Ovary (tissue), 3 donors: Measurements from ENCODE around the gene NDST1.

ENCODE experiments used
- EP300 ChIP-seq: sonication (generic); formaldehyde crosslinking; IDR thresholded peaks from one replicate; pipeline ENCODE4 v1.6.1; 2017; ENCODE audit warnings: antibody characterized with exemption
- POLR2A ChIP-seq: fragments of 450-650 bp; IDR thresholded peaks from one replicate; pipeline ENCODE4 v1.6.1; 2017; ENCODE audit warnings: antibody characterized with exemption, mild to moderate bottlenecking, moderate library complexity
- TF ChIP-seq, protein P1 (sequence below), 3 donors: fragments of 450-650 bp in 2 of 3; fragments of 200-600 bp in 1 of 3; IDR thresholded peaks; one replicate each; pipeline versions ENCODE4 v1.5.1 to v1.8.0; 2016 to 2022; ENCODE audit warnings: antibody characterized with exemption in 3 of 3, mild to moderate bottlenecking in 1 of 3
- donor health status: DM: no; HTN: no; CAD: no.

DNA sequence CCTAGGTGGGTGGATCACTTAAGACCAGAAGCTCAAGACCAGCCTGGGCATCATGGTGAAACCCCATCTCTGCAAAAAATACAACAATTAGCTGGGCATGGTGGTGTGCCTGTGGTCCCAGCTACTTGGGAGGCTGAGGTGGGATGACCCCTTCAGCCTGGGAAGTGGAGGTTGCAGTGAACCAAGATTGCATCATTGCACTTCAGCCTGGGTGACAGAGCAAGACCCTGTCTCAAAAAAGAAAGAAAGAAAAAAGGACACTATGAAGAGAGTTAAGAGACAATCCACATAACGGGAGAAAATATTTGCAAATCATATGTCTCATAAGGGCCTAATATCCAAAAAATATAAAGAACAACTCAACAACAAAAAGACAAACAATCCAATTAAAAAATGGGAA lies 57.9 kb downstream of the NDST1 start:
- TF ChIP-seq EP300 (no peak), POLR2A (no peak)
- TF ChIP-seq, protein P1, sequence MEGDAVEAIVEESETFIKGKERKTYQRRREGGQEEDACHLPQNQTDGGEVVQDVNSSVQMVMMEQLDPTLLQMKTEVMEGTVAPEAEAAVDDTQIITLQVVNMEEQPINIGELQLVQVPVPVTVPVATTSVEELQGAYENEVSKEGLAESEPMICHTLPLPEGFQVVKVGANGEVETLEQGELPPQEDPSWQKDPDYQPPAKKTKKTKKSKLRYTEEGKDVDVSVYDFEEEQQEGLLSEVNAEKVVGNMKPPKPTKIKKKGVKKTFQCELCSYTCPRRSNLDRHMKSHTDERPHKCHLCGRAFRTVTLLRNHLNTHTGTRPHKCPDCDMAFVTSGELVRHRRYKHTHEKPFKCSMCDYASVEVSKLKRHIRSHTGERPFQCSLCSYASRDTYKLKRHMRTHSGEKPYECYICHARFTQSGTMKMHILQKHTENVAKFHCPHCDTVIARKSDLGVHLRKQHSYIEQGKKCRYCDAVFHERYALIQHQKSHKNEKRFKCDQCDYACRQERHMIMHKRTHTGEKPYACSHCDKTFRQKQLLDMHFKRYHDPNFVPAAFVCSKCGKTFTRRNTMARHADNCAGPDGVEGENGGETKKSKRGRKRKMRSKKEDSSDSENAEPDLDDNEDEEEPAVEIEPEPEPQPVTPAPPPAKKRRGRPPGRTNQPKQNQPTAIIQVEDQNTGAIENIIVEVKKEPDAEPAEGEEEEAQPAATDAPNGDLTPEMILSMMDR (IDR thresholded peaks at IDR 0.05) = no peak
